ENCODE data around the gene IARS1. TPM values are rescaled to one million over a fixed set of nuclear protein-coding genes. Genes with fewer than 3 reads are reported as not detected.

IARS1 gene
- polyA plus RNA-seq, 1 donor from 2014 or later, result 64.4 TPM

- peaks cover 29% of the 10 kb centered on the region for H3K79me2 ChIP-seq (replicated peaks; ENCODE audit: insufficient read depth, low read length)
- no peak overlapping the region for H3K9ac ChIP-seq (ENCODE audit: low read length)
- H3K4me2 ChIP-seq (ENCODE audit: low read length), result no peak overlapping the region
- TF ChIP-seq MXI1 (conservative IDR thresholded peaks at IDR 0.05; ENCODE audit: poor library complexity, severe bottlenecking), result no peak
- TF ChIP-seq REST (IDR thresholded peaks at IDR 0.05; ENCODE audit: borderline replicate concordance), result no peak
- TF ChIP-seq EP300 (conservative IDR thresholded peaks at IDR 0.05; ENCODE audit: poor library complexity, severe bottlenecking), result no peak
- no peak for TF ChIP-seq RAD21 (conservative IDR thresholded peaks at IDR 0.05)
- TF ChIP-seq POLR2AphosphoS5 (IDR thresholded peaks at IDR 0.05), result no peak
- TF ChIP-seq, protein P1, sequence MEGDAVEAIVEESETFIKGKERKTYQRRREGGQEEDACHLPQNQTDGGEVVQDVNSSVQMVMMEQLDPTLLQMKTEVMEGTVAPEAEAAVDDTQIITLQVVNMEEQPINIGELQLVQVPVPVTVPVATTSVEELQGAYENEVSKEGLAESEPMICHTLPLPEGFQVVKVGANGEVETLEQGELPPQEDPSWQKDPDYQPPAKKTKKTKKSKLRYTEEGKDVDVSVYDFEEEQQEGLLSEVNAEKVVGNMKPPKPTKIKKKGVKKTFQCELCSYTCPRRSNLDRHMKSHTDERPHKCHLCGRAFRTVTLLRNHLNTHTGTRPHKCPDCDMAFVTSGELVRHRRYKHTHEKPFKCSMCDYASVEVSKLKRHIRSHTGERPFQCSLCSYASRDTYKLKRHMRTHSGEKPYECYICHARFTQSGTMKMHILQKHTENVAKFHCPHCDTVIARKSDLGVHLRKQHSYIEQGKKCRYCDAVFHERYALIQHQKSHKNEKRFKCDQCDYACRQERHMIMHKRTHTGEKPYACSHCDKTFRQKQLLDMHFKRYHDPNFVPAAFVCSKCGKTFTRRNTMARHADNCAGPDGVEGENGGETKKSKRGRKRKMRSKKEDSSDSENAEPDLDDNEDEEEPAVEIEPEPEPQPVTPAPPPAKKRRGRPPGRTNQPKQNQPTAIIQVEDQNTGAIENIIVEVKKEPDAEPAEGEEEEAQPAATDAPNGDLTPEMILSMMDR (IDR thresholded peaks at IDR 0.05; ENCODE audit: poor library complexity, severe bottlenecking), result no peak
- TF ChIP-seq SMC3 (conservative IDR thresholded peaks at IDR 0.05; ENCODE audit: poor library complexity), result no peak
- H3K9me3 ChIP-seq (ENCODE audit: low read length), result no peaks in the 10 kb centered on the region
- H3K36me3 ChIP-seq (ENCODE audit: insufficient read depth, low read length), result no peaks in the 10 kb centered on the region
- no peak overlapping the region for H2AFZ ChIP-seq (ENCODE audit: low read depth, low read length)
- no peaks in the 10 kb centered on the region for H4K20me1 ChIP-seq (ENCODE audit: insufficient read depth)
- H3K27me3 ChIP-seq (ENCODE audit: insufficient read depth, low read depth, low read length), result no peaks in the 10 kb centered on the region
- H3K9me2 ChIP-seq (ENCODE audit: insufficient read depth, low read length), result no peaks in the 10 kb centered on the region
- no peaks in the 10 kb centered on the region for H3F3A ChIP-seq (ENCODE audit: insufficient read depth, low read length, poor library complexity, severe bottlenecking)
- no peak overlapping the region for H3K27ac ChIP-seq (ENCODE audit: low read length)
- no peak overlapping the region for H3K4me3 ChIP-seq (ENCODE audit: low read length)
These were observed 1.8 kb upstream of the IARS1 start for GRCh38 chr9:92295240-92295790.

GRCh38 chr9:92294297-92294676 lies 790 bp upstream of the IARS1 start:
- Histone ChIP-seq H3K27me3 (ENCODE audit: insufficient read depth, low read depth, low read length) (no peaks in the 10 kb centered on the region), H3K79me2 (replicated peaks; ENCODE audit: insufficient read depth, low read length) (peaks cover 34% of the 10 kb centered on the region), H3K36me3 (ENCODE audit: insufficient read depth, low read length) (no peaks in the 10 kb centered on the region), H3K4me2 (ENCODE audit: low read length) (peak overlapping the region; percentile 68), H4K20me1 (ENCODE audit: insufficient read depth) (no peaks in the 10 kb centered on the region), H2AFZ (ENCODE audit: low read depth, low read length) (peak overlapping the region; percentile 92), H3K9ac (ENCODE audit: low read length) (peak overlapping the region; percentile 51), H3K9me3 (ENCODE audit: low read length) (no peaks in the 10 kb centered on the region), H3K4me3 (ENCODE audit: low read length) (peak overlapping the region; percentile 80), H3K9me2 (ENCODE audit: insufficient read depth, low read length) (no peaks in the 10 kb centered on the region), H3K27ac (ENCODE audit: low read length) (no peak overlapping the region), H3F3A (ENCODE audit: insufficient read depth, low read length, poor library complexity, severe bottlenecking) (no peaks in the 10 kb centered on the region)
- TF ChIP-seq EP300 (conservative IDR thresholded peaks at IDR 0.05; ENCODE audit: poor library complexity, severe bottlenecking) (no peak), MXI1 (conservative IDR thresholded peaks at IDR 0.05; ENCODE audit: poor library complexity, severe bottlenecking) (no peak), TAF1 (IDR thresholded peaks at IDR 0.05; ENCODE audit: low read depth) (no peak), SMC3 (conservative IDR thresholded peaks at IDR 0.05; ENCODE audit: poor library complexity) (no peak), REST (IDR thresholded peaks at IDR 0.05; ENCODE audit: borderline replicate concordance) (no peak), POLR2AphosphoS5 (IDR thresholded peaks at IDR 0.05) (no peak), RAD21 (conservative IDR thresholded peaks at IDR 0.05) (no peak), EZH2 (IDR thresholded peaks at IDR 0.05; ENCODE audit: borderline replicate concordance, insufficient read depth, low read length, poor library complexity, severe bottlenecking) (no peak)
- TF ChIP-seq, protein P1 (IDR thresholded peaks at IDR 0.05; ENCODE audit: poor library complexity, severe bottlenecking), result no peak
